DND-41 (cell line): ENCODE results near the gene EYS.

Experiments used
- EZH2 ChIP-seq: IDR thresholded peaks from 3 replicates; pipeline ENCODE4 v1.6.1; 2012; ENCODE audit warnings: borderline replicate concordance, low read depth, mild to moderate bottlenecking, moderate library complexity, low read length, inconsistent platforms; ENCODE audit not compliant: severe bottlenecking
- TF ChIP-seq, protein P1 (sequence below): IDR thresholded peaks from 2 replicates; pipeline ENCODE4 v1.5.1; 2012; ENCODE audit warnings: borderline replicate concordance, low read length, moderate library complexity, mild to moderate bottlenecking; ENCODE audit not compliant: poor library complexity, severe bottlenecking; ENCODE audit errors: extremely low read depth

DNA sequence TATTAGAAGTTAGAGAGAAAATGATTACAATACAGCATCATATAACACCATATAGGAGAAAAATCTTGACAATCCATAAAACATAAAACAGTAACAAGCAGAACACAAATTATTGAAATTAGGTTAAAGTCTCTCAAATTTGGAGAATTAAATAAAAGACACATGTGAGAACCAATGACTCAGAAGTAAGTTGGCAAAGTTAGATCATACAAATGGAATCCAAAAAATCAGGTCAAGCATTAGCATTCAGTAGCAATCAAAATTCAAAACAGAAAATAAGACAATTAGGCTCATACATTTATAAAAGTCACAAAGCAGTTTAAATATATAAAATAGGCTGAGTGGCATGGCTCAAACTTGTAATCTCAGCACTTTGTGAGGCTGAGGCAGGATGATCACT, 1295.8 kb downstream of the EYS start:
- no peak for TF ChIP-seq EZH2
- TF ChIP-seq, protein P1, sequence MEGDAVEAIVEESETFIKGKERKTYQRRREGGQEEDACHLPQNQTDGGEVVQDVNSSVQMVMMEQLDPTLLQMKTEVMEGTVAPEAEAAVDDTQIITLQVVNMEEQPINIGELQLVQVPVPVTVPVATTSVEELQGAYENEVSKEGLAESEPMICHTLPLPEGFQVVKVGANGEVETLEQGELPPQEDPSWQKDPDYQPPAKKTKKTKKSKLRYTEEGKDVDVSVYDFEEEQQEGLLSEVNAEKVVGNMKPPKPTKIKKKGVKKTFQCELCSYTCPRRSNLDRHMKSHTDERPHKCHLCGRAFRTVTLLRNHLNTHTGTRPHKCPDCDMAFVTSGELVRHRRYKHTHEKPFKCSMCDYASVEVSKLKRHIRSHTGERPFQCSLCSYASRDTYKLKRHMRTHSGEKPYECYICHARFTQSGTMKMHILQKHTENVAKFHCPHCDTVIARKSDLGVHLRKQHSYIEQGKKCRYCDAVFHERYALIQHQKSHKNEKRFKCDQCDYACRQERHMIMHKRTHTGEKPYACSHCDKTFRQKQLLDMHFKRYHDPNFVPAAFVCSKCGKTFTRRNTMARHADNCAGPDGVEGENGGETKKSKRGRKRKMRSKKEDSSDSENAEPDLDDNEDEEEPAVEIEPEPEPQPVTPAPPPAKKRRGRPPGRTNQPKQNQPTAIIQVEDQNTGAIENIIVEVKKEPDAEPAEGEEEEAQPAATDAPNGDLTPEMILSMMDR, result no peak
